ENCODE results near the gene GADD45A.

GRCh38 chr1:67719329-67720196 lies 34.6 kb downstream of the GADD45A start:
- TF ChIP-seq CTCF (IDR thresholded peaks at IDR 0.05; ENCODE audit: insufficient read depth, low read length, poor library complexity, severe bottlenecking) (no peak), EZH2phosphoT487 (conservative IDR thresholded peaks at IDR 0.05; ENCODE audit: low read length) (no peak)

Measured in SU-DHL-6 (cell line).